Middle frontal gyrus (tissue), 1 donor: Measurements from ENCODE around the gene NUDT14.

Source experiments
- DNase-seq: peaks from one replicate; pipeline ENCODE4 v3.0.0-alpha.2; 2015; ENCODE audit warnings: low spot score; ENCODE audit errors: extremely low spot score

Gene NUDT14

DNA sequence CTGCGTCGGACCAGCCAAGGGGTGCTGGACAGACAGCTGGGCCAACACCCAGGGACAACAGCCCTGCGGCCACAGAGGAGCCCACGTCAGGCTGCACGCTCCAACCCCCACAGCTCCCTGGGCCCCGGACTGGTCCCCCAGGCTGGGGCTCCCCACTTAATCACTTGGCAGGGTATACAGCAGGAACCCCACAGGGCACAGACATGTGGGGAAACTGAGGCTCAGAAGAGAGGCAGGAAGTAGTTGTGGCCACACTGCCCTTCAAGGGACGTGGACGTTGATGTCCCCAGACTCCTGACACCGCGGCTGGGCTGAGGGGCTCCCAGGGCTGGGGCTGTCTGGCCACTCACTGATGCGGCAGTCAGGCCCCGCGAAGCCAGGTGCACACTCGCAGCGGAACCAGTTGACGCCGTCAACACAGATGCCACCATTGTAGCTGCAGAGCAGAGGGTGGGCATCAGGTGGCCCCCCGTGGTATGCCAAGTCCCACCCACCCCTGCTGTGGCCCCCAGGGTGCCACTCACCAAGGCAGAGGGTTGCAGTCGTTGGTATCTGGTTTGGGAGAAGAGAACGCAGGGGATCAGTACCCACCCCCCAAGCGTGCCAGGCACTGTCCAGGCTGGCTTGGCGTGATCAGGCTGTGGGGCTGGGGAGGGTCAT lies 34.0 kb downstream of the NUDT14 start:
- no peak for DNase-seq

DNA sequence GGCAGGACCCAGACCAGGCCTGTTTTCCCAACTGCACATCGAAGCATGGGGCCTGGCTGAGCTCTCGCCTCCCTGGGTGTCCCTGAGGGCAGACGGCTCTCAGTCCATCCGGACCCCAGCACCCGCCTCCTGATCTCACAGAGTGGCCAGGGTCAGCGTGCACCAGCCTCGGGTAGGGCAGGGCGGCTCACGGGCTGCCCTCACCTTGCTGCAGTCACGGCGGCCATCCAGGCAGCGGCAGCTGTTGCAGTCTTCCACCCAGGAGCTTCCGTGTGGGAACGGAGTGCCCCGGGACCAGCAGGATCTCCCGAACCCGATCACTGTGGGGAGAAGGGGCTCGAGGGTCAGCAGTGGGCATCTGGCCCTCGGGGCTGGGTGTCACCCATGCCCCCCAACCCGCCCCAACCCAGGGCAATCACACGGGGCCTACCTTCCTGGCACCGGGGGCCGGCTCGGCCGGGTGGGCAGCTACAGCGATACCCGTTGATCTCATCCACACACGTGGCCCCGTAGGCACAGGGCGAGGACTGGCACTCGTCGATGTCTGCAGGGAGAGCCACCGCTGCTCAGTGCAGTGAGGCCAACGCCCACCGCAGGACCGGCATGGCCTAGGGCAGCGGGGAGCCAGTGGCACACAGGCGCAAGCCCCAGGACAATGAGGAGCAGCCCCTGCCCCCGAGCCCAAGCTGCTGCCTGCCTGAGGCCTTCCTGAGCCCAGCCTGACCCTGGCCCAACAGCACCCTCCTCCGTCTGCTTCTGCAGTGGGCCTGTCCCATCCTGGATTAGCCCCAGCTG lies 34.7 kb downstream of the NUDT14 start:
- DNase-seq, result no peak

DNA sequence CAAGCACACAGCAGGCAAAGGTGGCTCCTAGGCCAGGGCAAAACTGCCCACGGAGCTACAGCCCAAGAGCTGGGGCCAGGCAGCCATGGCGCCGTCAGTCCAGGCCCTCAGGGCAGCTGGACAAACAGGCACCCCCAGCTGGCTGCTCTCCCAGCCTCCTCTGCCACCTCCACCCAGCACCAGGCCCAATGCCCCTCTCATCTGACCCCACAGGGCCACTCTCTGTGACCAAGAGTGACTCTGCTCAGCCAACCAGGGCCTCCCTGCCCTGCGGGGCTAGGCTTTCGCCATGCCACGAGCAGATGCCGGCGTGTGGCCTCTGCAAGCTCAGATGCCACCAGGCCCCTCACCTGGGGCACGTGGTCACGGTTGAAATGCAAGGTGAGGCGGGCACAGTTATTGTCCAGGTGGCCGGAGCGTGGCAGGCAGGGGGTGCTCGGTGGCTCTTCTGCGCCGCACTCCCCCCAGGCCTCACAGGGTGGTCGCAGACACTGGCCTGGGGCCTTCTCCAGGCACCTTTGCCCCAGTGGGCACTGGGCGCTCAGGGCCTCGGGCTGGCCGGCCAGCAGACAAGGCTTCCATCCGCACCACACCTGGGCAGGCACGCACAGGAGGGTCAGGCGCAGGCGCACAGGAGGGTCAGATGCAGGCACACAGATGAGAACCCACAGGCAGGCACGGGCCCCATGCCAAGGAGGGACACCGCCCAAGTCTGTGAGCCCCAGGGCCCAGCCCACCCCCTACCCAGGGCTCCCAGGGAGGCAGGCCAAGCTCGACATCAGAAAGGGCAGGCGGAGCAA lies 35.5 kb downstream of the NUDT14 start:
- no peak for DNase-seq

- DNase-seq, result no peak
These were observed 36.3 kb downstream of the NUDT14 start for GRCh38 chr14:105144666-105145380.

GRCh38 chr14:105144026-105144665 lies 37.0 kb downstream of the NUDT14 start:
- no peak for DNase-seq

DNA sequence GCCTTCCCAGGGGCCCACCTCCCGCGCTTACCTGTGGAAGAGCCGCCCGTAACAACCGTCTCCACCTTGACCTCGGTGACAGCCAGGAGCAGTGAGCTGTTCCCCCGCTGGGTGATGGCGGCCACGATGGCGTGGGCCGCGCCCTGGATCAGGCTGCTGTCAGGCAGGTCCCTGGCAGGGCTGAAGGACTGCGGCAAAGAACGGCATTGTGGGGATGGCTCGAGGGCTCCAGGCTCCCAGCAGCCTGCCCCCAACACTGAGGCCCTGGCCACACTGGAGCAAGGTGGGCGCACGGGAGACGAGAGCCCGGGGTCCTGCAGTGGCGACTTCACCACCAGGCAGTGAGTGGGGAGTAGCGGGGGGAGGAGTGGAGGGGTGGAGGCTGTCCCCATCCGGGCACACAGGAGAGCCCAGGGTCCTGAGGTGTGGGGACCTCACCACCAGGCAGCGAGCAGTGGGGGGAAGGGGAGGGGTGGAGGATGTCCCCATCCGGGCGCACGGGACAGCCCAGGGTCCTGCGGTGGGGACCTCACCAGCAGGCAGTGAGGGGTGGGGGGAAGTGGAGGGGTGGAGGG lies 37.6 kb downstream of the NUDT14 start:
- DNase-seq, result no peak

- DNase-seq, result no peak
These were observed 38.3 kb downstream of the NUDT14 start for GRCh38 chr14:105142651-105143450.

- no peak for DNase-seq
These were observed 39.4 kb downstream of the NUDT14 start for GRCh38 chr14:105141486-105142281.

GRCh38 chr14:105141026-105141425 lies 40.1 kb downstream of the NUDT14 start:
- DNase-seq, result no peak

DNA sequence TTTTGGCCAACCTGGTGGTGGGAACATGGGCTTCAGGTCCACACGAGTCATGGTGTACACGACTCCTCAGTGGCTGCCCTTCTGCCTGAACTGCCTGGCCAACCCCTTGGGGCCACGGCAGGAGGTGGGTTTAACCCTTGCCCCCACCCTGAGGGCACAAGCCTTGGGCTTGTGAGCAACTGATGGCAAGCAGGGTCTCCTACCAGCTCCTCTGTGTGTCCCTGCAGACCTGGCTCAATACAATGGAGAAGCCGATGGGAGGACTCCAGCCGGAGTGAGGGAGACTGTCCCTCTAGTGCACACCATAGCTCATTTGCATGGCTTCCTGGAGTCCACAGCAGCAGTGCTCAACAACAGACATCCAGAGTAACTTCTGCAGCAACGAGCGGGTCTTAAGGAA lies 40.5 kb downstream of the NUDT14 start:
- no peak for DNase-seq

DNA sequence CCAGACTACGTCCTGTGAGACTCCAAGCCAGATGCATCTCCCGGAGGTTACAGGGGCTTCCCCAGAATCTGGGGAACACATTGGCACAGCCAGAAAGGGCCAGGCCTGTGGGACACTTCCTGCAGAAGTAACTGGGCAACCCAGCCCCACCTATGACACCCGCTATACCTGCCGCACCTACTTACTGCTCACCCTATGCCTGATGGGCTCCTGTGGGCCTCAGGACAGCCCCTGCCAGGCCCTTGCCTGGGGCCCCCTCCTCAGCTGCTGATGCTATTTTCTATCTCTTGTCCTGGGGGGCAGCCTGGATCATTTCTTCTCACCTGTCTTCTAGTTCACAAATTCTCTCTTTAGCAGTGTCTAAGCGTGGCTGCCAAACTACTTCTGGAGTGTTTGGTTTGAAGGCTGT lies 41.3 kb downstream of the NUDT14 start:
- no peak for DNase-seq

GRCh38 chr14:105139212-105139825 lies 41.8 kb downstream of the NUDT14 start:
- no peak for DNase-seq

DNA sequence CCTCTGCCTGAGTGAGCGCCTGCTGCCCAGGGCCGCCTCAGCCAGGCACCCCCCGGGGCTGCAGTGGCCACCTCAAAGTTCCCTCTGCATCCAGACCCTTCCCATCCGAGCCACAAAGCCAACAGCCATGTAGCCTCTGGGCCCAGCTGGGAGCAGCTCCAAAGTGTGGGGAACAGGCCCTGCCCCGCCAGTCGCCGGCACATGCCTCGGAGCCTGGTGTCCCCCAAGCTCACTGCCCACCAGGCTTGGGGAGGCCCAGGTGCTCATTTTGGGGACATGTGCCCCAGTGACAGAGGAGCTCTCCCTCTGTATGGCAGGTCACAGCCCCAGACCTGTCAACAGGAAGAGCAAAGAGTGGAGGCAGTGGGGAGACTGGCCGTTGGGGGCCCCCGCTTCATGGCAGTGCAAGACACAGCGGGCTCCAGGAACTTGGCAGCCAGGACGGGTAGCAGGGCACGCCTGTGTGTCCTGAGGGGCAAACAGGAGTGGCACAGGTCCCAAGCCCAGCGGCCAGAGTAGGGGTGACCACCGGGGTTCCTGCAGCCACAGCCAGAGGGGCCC lies 42.5 kb downstream of the NUDT14 start:
- no peak for DNase-seq

DNA sequence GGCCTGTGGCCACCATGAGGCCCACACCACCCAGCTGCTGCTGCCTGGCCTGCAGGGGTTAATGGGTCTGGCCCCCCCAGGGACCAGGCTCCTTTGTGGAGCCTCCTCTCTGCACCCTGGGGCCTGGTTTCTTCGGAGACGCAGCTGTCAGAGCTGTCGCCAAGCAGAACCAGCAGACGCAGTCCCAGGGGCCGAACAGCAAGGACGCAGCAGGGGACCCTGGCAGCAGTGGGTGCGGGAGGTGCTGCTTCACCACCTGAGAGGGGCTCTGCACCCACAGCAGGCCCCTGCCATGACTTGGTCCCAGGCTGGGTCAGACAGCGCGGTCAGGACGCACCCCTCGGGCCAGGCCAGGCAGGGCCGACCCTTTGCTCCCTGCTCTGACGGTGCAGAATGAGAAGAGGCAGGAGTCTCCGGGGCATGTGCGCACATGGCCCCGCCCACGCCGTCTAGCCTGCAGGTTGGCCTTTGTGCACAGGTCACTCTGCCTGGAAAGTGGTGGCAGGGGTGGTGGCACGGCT lies 43.0 kb downstream of the NUDT14 start:
- no peak for DNase-seq

DNA sequence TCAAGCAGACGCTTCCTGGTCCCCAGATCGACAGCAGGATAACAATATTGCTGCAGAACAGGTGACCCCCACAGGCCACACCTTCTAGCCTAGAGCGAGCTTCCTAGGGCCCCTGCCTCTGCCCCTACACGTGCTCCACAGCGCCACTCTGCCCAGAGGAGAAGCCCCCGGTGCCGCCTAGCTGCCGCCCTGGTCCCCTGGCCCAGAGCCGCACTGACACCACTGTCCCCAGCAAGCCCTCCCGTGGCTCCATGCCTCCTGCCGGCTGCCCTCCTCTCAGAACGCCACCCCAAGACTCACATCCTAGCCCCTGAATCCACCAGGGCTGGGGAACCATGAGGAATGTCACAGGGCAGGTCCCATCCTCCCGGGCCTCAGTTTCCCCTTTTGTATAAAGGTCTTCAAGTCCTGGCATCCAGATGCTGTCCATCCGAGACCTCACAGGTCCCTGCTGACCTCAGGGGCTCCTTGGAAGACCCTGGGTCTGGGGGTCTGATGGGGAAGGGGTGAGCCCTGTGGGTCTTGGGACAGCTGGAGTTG lies 43.6 kb downstream of the NUDT14 start:
- no peak for DNase-seq

- no peak for DNase-seq
These were observed 44.5 kb downstream of the NUDT14 start for GRCh38 chr14:105136401-105137322.
